Uterus (tissue), 4 donors: ENCODE results near the gene OSBPL9. TPM values are rescaled to one million over a fixed set of nuclear protein-coding genes. Genes with fewer than 3 reads are reported as not detected.
A peak's percentile ranks its signal among the peaks of the same experiment; 100 is the strongest.

Experiments used
- DNase-seq, 2 donors: peaks; one replicate each; pipeline ENCODE4 v3.0.0-alpha.2; 2019 to 2020
- H3K27ac ChIP-seq, 2 donors: fragments of 200-600 bp; sonication (generic); 1 replicate in 1 of 2; 2 replicates in 1 of 2; pipeline ENCODE4 v1.5.1; 2016 to 2018
- H3K27me3 ChIP-seq, 2 donors: fragments of 200-600 bp; sonication (generic); one replicate each; pipeline ENCODE4 v1.5.1; 2018 to 2019; ENCODE audit warnings: control low read depth in 1 of 2
- H3K36me3 ChIP-seq, 2 donors: fragments of 200-600 bp; sonication (generic); one replicate each; pipeline ENCODE4 v1.5.1; 2019; ENCODE audit warnings: control low read depth in 1 of 2
- H3K4me1 ChIP-seq, 2 donors: fragments of 200-600 bp; sonication (generic); one replicate each; pipeline ENCODE4 v1.5.1; 2018 to 2019; ENCODE audit warnings: control low read depth in 1 of 2
- H3K4me3 ChIP-seq, 2 donors: fragments of 200-600 bp; sonication (generic); 1 replicate in 1 of 2; 2 replicates in 1 of 2; pipeline ENCODE4 v1.5.1; 2018 to 2019; ENCODE audit warnings: mild to moderate bottlenecking in 1 of 2
- H3K9me3 ChIP-seq, 2 donors: fragments of 200-600 bp; sonication (generic); one replicate each; pipeline ENCODE4 v1.5.1; 2019; ENCODE audit warnings: control low read depth in 1 of 2
- CTCF ChIP-seq, 4 experiments: fragments of 200-600 bp in 2 of 4; fragments of 450-650 bp in 2 of 4; sonication (generic) in 2 of 4; IDR thresholded peaks; one replicate each; pipeline ENCODE4 v1.5.1; 2016 to 2019; ENCODE audit warnings: antibody characterized with exemption in 4 of 4, mild to moderate bottlenecking in 2 of 4, moderate library complexity in 1 of 4
- POLR2A ChIP-seq, 2 donors: fragments of 450-650 bp; IDR thresholded peaks; one replicate each; pipeline ENCODE4 v1.6.1; 2016; ENCODE audit warnings: antibody characterized with exemption in 2 of 2, mild to moderate bottlenecking in 1 of 2, moderate library complexity in 1 of 2
- intact Hi-C: fragments of 100-400 bp; cut with DNase I; formaldehyde crosslinking; loops from one replicate; pipeline ENCODE4 v1.15.1; 2023; ENCODE audit warnings: low total_unique reads
- total RNA-seq, 4 donors: library from RNA; depleted of rRNA in 3 of 4; stranded (reverse); fragments of >200 nt in 3 of 4; gene quantifications; one replicate each; pipeline versions ENCODE4 v1.1.0 to v1.2.4, GENCODE V29; 2014 to 2023
- donor health status: DM: yes; HTN: yes; CAD: no.

The OSBPL9 gene
- total RNA-seq, 4 donors from 2014 or later = 94.0 to 122 (median 108) TPM

- Histone ChIP-seq H3K4me1 (no peaks in the 10 kb centered on the region), H3K27me3 (no peaks in the 10 kb centered on the region), H3K4me3 (no peak overlapping the region), H3K9me3 (no peaks in the 10 kb centered on the region), H3K27ac (peak overlapping the region; percentile 93 to 94), H3K36me3 (no peaks in the 10 kb centered on the region)
- intact Hi-C loops = no loop called here
- no peak for DNase-seq
- TF ChIP-seq CTCF (IDR thresholded peaks at IDR 0.05) = no peak
Measured at GRCh38 chr1:51634618-51635017, 17.7 kb downstream of the OSBPL9 start.

GRCh38 chr1:51635615-51636014, 18.7 kb downstream of the OSBPL9 start:
- no peaks in the 10 kb centered on the region for H3K27me3 ChIP-seq
- no peaks in the 10 kb centered on the region for H3K9me3 ChIP-seq
- intact Hi-C loops = no loop called here
- no peak overlapping the region for H3K4me3 ChIP-seq
- no peak for TF ChIP-seq CTCF (IDR thresholded peaks at IDR 0.05)
- no peak for TF ChIP-seq POLR2A (IDR thresholded peaks at IDR 0.05)
- peak overlapping the region; percentile 93 to 94 for H3K27ac ChIP-seq
- no peak for DNase-seq
- H3K4me1 ChIP-seq = no peaks in the 10 kb centered on the region
- no peaks in the 10 kb centered on the region for H3K36me3 ChIP-seq

- no peak for DNase-seq
- Histone ChIP-seq H3K27me3 (no peaks in the 10 kb centered on the region), H3K4me3 (no peak overlapping the region), H3K36me3 (no peaks in the 10 kb centered on the region), H3K27ac (peak overlapping the region; percentile 93 to 94), H3K9me3 (no peaks in the 10 kb centered on the region), H3K4me1 (peaks cover 0 to 4% of the 10 kb centered on the region in 2 donors)
- intact Hi-C loops = no loop called here
- no peak for TF ChIP-seq POLR2A (IDR thresholded peaks at IDR 0.05)
- no peak for TF ChIP-seq CTCF (IDR thresholded peaks at IDR 0.05)
Measured at GRCh38 chr1:51636191-51636590, 19.3 kb downstream of the OSBPL9 start.

- Histone ChIP-seq H3K27me3 (no peaks in the 10 kb centered on the region), H3K4me1 (peaks cover 0 to 12% of the 10 kb centered on the region in 2 donors), H3K9me3 (no peaks in the 10 kb centered on the region), H3K27ac (peak overlapping the region; percentile 93 to 94), H3K4me3 (no peak overlapping the region), H3K36me3 (no peaks in the 10 kb centered on the region)
- TF ChIP-seq POLR2A (IDR thresholded peaks at IDR 0.05) (peak; percentile 8 to 18), CTCF (IDR thresholded peaks at IDR 0.05) (no peak)
- intact Hi-C loops = no loop called here
- peak; percentile 63 to 84 for DNase-seq
Measured at GRCh38 chr1:51636764-51637522, 20.1 kb downstream of the OSBPL9 start.

GRCh38 chr1:51638350-51638749, 21.5 kb downstream of the OSBPL9 start:
- H3K27ac ChIP-seq = peak overlapping the region; percentile 93 to 94
- peaks cover 4 to 18% of the 10 kb centered on the region in 2 donors for H3K4me1 ChIP-seq
- H3K36me3 ChIP-seq = no peaks in the 10 kb centered on the region
- intact Hi-C loops = no loop called here
- DNase-seq = no peak
- no peaks in the 10 kb centered on the region for H3K27me3 ChIP-seq
- H3K9me3 ChIP-seq = no peaks in the 10 kb centered on the region
- TF ChIP-seq CTCF (IDR thresholded peaks at IDR 0.05) (no peak), POLR2A (IDR thresholded peaks at IDR 0.05) (no peak)
- H3K4me3 ChIP-seq = no peak overlapping the region
